Retinal pigment epithelial cell (primary cell): ENCODE results near the gene SEL1L2.
"Not testable (repeated sequence)": the region's sequence is repeated elsewhere in the genome, so short reads cannot be mapped to it uniquely, and the experiment has no call there.

Experiments
- DNase-seq: peaks from one replicate; pipeline ENCODE4 v3.0.0-alpha.2; 2010; ENCODE audit warnings: low read depth
- H3K4me3 ChIP-seq: 2 replicates; pipeline ENCODE4 v1.5.1; 2011; ENCODE audit warnings: mild to moderate bottlenecking, low read length, control low read depth, moderate library complexity
- CTCF ChIP-seq: conservative IDR thresholded peaks from 2 replicates; pipeline ENCODE4 v1.5.1; 2011; ENCODE audit warnings: low read depth, low read length, control low read depth, inconsistent platforms

The SEL1L2 gene

GRCh38 chr20:14000917-14001316 lies 10.5 kb upstream of the SEL1L2 start:
- DNase-seq: no peak
- TF ChIP-seq CTCF: no peak
- no peak overlapping the region for H3K4me3 ChIP-seq

DNA sequence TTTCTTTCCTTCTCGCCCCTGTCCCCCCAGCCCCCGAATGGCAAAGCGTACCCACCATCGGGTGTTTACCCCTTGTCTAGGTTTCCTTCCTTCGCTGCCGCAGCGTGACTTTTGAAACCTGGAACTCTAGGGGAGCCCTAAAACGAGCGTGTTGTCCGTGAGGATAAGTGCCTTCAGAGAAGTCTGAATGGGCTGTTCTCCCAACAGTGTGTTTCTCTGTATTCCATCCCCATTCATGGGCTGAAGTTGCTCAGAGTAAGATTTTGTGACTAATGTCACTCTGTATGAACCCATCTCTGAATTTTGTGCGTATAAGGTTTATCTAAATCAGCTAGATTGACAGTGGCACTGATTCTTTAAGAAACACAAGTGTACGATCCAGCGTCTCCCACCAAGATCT lies 5.9 kb upstream of the SEL1L2 start:
- DNase-seq: no peak
- TF ChIP-seq CTCF: no peak
- peak overlapping the region; percentile 70 for H3K4me3 ChIP-seq

DNA sequence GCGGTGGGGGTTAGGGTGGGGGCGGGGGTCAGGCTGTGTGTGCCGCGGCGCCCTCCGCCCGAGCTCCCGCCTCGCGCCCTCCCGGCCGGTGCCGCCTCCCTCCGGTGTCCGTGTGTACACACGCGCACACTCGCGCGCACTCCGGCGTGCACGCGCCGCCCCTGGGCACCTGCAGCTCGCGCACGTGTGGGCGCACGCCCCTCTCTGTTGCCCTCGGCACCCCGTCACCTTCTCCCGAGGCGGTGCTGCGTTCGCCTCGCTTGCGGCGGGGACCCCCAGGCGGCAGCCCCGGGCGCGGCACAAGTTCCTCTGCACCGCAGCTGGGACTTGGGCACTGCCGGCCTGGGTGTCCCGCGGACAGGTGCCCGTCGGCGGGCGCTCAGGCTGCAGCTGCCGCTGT lies 5.4 kb upstream of the SEL1L2 start:
- DNase-seq: no peak
- no peak for TF ChIP-seq CTCF
- H3K4me3 ChIP-seq: peak overlapping the region; percentile 70

DNA sequence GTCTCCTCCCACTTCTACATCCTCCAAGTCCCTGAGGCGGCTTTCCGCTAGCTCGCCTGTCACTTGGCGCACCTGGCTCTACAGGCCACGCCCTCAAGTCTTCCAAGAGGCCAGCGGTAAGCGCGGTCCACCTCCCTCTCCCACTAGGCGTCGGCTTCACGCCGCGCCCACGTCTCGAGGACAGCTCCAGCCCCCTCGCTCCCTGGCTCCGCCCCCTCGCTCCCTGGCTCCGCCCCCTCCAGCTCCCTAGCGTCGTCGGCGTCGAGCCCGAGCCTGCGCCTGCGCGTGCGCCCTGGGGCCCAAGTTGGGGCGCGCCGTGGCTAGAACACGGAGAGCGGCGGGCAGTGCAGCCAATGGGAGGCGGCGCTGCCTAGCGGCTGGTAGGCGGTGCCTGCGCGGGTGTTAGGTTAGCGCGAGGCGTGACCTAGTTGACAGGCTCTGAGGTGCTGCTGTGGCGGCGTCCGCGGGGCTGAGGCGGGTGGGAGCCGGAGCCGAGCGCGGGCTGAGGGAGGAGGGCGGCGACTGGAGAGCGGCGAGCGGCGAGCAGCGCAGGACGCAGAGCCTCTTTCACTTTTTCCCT lies 4.8 kb upstream of the SEL1L2 start, which contains the start of gene MACROD2:
MACROD2 (plus strand) TSS at position 431 of the 580 bp plus-strand sequence.
- H3K4me3 ChIP-seq: peak within 1 kb of the TSS; percentile 70
- TF ChIP-seq CTCF: peak; percentile 10

GRCh38 chr20:13991955-13992354 lies 1.5 kb upstream of the SEL1L2 start:
- DNase-seq, H3K4me3 ChIP-seq: not testable (repeated sequence)

More for the DNA sequence above, 4.8 kb upstream of the SEL1L2 start, which contains the start of gene MACROD2:
- DNase-seq: peak; percentile 62

DNA sequence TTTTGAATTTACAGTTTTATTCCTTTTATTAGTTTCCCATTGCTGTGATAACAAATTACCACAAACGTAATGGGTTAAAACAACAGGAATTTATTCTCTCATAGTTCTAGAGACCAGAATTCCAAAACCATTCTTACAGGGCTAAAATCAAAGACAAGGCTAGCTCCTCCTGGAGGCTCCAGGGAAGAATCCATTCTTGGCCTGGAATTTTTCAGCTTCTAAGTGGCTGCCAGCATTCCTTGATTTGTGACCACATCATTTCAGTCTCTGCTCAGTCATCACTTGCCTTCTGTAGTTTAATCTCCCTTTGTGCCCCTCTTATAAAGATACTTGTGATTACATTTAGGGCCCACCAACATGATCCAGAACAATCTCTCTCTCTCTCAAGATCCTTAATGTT lies 897 bp upstream of the SEL1L2 start:
- no peak for DNase-seq
- no peak for TF ChIP-seq CTCF
- H3K4me3 ChIP-seq: no peak overlapping the region

DNA sequence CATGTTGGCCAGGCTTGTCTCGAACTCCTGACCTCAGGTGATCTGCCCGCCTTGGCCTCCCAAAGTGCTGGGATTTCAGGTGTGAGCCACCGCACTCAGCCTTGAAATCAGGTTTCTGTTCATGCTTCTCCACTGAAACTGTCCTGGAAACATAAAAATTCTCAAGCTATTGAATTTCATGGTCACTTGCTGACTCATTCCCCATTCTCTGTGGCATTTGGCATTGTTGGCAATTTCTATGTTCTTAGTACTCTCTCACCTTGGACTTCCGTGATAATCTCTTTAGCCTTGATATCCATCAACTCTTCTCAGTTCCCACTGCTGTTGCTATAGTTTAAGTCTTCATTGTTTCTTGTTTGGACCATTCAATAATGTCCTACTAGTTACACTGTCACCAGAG lies 6.2 kb downstream of the SEL1L2 start:
- no peak for DNase-seq
- H3K4me3 ChIP-seq: no peak overlapping the region
- TF ChIP-seq CTCF: no peak
